ENCODE results near the gene CSH1.
"Not testable (repeated sequence)": the region's sequence is repeated elsewhere in the genome, so short reads cannot be mapped to it uniquely, and the experiment has no call there.

The CSH1 gene

DNA sequence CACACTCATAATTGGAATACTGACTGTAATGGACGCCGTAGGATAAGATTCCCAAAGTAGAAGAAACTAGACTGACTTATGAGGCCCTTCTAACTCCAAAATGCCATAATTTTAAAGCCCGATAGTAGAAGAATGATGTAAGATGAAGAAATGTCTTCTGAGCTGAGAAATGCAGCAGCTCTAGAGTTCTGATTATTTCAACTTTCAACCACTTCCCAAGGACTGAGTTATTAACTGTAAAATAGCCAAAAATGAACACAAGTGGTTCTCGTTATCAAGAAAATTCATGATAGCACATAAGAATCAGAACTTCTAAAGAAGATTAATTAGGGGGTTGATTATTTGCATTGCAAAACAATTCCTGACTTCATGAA is 26.1 kb downstream of the CSH1 start:
- not testable (repeated sequence) for H3K4me3 ChIP-seq (ENCODE audit: low read depth in 1 of 2, low read length in 1 of 2); H3K27me3 ChIP-seq; H3K9me3 ChIP-seq; H3K27ac ChIP-seq; H3K4me1 ChIP-seq (ENCODE audit: control insufficient read depth in 1 of 2, insufficient read depth in 1 of 2, low read depth in 1 of 2, low read length in 1 of 2); H3K36me3 ChIP-seq

DNA sequence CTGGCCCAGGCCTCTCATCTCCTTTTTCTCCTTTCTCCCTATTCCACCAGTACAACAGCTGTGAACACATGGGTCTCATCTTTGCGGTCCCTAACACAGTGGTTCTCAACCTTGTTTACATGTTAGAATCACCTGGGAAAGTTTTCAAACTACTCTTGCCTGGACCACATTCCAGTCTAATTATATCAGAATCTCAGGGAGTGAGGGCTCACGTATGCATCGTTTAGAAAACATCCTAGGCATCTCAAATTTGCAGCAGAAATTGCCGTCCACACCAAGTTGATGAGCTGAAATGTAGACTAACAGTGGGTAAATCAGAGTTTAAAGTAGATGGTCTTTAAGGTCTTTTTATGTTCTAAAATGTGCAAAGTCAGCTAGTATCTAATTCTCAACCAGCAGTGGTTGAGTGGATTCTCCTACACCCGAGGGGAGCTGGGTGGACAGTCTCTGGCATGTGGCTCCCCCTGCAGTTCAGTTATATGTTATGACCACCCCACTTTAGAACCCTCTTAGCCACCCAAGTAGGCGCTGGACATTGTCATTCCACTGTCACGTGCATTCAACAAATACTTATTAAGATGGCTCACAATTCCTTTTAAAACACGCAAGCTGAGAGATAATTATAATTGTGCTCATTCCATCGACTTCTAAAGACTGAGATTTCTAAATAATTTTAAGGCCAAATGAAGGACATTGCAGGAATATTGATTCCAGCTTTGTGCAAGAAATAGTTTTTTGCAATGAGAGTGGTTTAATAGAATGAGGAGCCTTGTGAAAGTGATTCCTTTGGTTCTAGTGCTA is 26.7 kb downstream of the CSH1 start:
- H3K36me3 ChIP-seq; H3K27me3 ChIP-seq; H3K4me1 ChIP-seq (ENCODE audit: control insufficient read depth in 1 of 2, insufficient read depth in 1 of 2, low read depth in 1 of 2, low read length in 1 of 2); H3K4me3 ChIP-seq (ENCODE audit: low read depth in 1 of 2, low read length in 1 of 2); H3K27ac ChIP-seq; H3K9me3 ChIP-seq: not testable (repeated sequence)

DNA sequence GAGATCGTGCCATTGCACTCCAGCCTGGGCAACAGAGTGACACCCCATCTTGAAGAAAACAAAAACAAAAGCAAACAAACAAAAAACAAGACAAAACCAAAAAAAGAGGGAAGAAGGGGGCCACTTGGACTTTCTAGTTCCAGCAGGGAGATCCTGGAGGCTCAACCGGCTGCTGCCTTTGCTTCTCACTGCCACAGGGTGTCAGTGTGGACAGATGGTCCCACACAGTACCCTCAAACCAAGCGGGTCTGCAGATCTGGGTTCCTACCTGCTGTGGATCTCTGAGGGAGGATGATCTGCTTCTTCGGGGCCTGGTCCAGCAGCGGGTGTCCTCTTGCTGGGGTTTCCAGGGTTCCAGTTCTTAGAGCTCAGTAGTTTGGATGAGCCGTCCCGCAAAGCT is 29.7 kb downstream of the CSH1 start:
- not testable (repeated sequence) for H3K27me3 ChIP-seq; H3K27ac ChIP-seq; H3K4me1 ChIP-seq (ENCODE audit: control insufficient read depth in 1 of 2, insufficient read depth in 1 of 2, low read depth in 1 of 2, low read length in 1 of 2); H3K36me3 ChIP-seq; H3K4me3 ChIP-seq (ENCODE audit: low read depth in 1 of 2, low read length in 1 of 2); H3K9me3 ChIP-seq

DNA sequence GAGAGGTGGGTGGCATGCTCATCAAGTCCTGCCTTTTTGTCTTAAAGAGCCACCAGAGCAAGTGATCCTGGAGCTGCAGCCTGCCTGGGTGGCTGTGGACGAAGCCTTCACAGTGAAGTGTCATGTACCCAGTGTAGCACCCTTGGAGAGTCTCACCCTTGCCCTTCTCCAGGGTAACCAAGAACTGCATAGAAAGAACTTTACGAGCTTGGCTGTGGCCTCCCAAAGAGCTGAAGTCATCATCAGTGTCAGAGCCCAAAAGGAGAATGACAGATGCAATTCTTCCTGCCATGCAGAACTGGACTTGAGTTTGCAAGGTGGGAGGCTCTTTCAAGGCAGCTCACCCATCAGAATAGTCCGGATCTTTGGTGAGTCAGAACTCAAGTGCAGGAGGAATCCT is 37.1 kb downstream of the CSH1 start:
- Histone ChIP-seq H3K27me3 (no peaks in the 10 kb centered on the region), H3K9me3 (no peaks in the 10 kb centered on the region), H3K36me3 (no peaks in the 10 kb centered on the region), H3K27ac (no peak overlapping the region), H3K4me1 (ENCODE audit: control insufficient read depth in 1 of 2, insufficient read depth in 1 of 2, low read depth in 1 of 2, low read length in 1 of 2) (no peaks in the 10 kb centered on the region), H3K4me3 (ENCODE audit: low read depth in 1 of 2, low read length in 1 of 2) (no peak overlapping the region)
- TF ChIP-seq, protein P1, sequence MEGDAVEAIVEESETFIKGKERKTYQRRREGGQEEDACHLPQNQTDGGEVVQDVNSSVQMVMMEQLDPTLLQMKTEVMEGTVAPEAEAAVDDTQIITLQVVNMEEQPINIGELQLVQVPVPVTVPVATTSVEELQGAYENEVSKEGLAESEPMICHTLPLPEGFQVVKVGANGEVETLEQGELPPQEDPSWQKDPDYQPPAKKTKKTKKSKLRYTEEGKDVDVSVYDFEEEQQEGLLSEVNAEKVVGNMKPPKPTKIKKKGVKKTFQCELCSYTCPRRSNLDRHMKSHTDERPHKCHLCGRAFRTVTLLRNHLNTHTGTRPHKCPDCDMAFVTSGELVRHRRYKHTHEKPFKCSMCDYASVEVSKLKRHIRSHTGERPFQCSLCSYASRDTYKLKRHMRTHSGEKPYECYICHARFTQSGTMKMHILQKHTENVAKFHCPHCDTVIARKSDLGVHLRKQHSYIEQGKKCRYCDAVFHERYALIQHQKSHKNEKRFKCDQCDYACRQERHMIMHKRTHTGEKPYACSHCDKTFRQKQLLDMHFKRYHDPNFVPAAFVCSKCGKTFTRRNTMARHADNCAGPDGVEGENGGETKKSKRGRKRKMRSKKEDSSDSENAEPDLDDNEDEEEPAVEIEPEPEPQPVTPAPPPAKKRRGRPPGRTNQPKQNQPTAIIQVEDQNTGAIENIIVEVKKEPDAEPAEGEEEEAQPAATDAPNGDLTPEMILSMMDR (IDR thresholded peaks at IDR 0.05): no peak

DNA sequence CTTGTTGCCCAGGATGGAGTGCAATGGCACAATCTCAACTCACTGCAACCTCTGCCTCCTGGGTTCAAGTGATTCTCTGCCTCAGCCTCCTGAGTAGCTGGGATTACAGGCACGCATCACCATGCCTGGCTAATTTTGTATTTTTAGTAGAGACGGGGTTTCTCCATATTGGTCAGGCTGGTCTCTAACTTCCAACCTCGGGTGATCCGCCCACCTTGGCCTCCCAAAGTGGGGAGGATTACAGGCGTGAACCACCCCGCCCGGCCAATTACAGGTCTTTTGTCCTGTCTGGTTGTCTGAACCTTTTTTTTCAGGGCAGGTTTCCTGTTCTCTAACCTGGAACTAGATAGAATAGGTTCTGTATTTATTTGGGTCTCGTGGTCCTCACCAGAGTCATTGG is 39.9 kb downstream of the CSH1 start:
- peaks cover 17% of the 10 kb centered on the region for H3K27me3 ChIP-seq

DNA sequence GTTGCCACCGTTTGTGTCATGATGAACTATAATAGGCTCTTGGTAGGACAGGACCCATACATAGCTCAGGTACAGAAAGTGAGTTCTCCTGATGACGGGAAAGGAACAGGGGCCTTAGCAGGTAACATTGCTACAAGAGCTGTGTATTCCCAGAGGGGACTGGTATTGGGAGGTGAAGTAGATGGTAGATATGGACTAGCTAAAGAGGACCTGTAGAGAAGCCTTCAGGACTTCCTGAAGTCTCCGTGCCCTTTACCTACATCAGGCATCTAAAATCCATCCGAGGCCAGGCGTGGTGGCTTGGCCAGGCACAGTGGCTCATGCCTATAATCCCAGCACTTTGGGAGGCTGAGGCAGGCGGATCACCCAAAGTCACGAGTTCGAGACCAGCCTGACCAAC is 41.2 kb downstream of the CSH1 start:
- Histone ChIP-seq H3K27me3 (peaks cover 17% of the 10 kb centered on the region), H3K27ac (no peak overlapping the region), H3K9me3 (no peaks in the 10 kb centered on the region), H3K4me1 (ENCODE audit: control insufficient read depth in 1 of 2, insufficient read depth in 1 of 2, low read depth in 1 of 2, low read length in 1 of 2) (no peaks in the 10 kb centered on the region), H3K4me3 (ENCODE audit: low read depth in 1 of 2, low read length in 1 of 2) (no peak overlapping the region), H3K36me3 (no peaks in the 10 kb centered on the region)
- TF ChIP-seq, protein P1 (IDR thresholded peaks at IDR 0.05): no peak

More for the DNA sequence above, 39.9 kb downstream of the CSH1 start:
- not testable (repeated sequence) for H3K9me3 ChIP-seq; H3K36me3 ChIP-seq; H3K27ac ChIP-seq; H3K4me1 ChIP-seq (ENCODE audit: control insufficient read depth in 1 of 2, insufficient read depth in 1 of 2, low read depth in 1 of 2, low read length in 1 of 2); H3K4me3 ChIP-seq (ENCODE audit: low read depth in 1 of 2, low read length in 1 of 2)

DNA sequence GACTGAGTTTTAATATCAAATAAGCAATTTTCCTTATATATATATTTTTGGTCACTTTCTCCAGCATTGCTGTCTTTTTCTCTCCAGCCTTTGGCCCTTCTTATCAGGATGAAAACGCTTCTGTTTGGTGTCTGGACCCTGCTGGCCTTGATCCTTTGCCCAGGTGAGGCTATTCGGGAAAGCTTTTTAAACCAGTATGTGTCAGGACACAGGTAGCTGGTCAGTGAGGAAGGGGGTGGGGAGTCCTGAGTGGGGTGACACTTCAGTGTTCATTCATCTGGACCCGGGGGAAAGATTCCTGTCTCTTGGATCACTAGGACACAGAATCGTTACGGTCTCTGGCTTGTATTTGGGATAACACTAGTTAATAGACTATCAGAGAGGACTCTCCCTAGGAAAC is 41.7 kb downstream of the CSH1 start:
- Histone ChIP-seq H3K27me3 (peaks cover 17% of the 10 kb centered on the region), H3K9me3 (no peaks in the 10 kb centered on the region), H3K36me3 (no peaks in the 10 kb centered on the region), H3K27ac (no peak overlapping the region), H3K4me1 (ENCODE audit: control insufficient read depth in 1 of 2, insufficient read depth in 1 of 2, low read depth in 1 of 2, low read length in 1 of 2) (no peaks in the 10 kb centered on the region), H3K4me3 (ENCODE audit: low read depth in 1 of 2, low read length in 1 of 2) (no peak overlapping the region)
- TF ChIP-seq, protein P1 (IDR thresholded peaks at IDR 0.05): no peak
